HG02943 (cell line): ENCODE measurements around the gene RECQL.

ENCODE experiments used
- ATAC-seq: cut with Tn5 transposase; IDR thresholded peaks from one replicate; pipeline ENCODE4 v1.9.1; 2021; ENCODE audit warnings: mild to moderate bottlenecking, low read depth, moderate library complexity; ENCODE audit not compliant: unreplicated experiment

Gene RECQL, protein sequence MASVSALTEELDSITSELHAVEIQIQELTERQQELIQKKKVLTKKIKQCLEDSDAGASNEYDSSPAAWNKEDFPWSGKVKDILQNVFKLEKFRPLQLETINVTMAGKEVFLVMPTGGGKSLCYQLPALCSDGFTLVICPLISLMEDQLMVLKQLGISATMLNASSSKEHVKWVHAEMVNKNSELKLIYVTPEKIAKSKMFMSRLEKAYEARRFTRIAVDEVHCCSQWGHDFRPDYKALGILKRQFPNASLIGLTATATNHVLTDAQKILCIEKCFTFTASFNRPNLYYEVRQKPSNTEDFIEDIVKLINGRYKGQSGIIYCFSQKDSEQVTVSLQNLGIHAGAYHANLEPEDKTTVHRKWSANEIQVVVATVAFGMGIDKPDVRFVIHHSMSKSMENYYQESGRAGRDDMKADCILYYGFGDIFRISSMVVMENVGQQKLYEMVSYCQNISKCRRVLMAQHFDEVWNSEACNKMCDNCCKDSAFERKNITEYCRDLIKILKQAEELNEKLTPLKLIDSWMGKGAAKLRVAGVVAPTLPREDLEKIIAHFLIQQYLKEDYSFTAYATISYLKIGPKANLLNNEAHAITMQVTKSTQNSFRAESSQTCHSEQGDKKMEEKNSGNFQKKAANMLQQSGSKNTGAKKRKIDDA

DNA sequence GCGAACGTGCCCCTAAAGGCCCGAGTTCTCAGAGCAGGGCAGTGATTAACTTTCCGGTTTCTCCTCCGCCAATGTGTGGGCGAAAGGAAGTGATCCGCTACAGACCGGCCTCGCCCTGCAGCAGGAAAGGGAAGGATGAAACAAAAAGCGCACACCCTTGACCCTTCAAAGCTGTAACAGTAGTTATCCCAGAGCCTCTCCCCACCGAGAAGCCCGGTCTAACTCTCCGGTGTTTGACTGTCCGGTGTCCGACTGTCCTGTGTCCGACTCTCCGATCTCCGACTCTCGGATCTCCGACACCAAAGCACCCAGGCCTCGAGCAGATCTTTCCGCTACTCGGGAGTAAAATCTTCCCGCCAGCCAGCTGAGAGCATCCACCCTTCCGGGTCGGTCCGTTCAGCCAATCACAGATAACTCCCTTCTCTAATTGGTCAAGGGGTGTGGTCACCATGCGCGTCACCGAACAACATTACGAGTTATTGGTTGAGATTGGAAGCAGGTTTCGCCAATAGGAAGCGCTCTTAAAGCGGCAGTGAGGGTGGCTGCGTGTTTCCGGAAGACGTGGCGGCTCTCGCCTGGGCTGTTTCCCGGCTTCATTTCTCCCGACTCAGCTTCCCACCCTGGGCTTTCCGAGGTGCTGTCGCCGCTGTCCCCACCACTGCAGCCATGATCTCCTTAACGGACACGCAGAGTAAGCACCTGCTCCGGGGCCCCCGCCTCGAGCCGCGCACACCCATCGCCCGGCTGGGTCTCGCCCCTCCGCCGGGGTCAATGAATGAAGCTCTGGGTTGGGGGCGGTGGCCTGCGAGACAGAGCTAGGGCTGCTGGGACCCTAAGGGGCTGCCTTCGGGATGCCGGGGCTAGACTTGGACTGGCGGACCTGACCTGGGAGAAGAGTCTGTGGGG, at the start of gene RECQL, which contains the start of gene GOLT1B:
Gene RECQL (minus strand): TSS at position 378 of the 906 bp plus-strand sequence. CDS start 2,065 bp downstream, outside the sequence.
Gene GOLT1B (plus strand): TSS at position 532 of the 906 bp plus-strand sequence. CDS start 135 bp downstream, at position 667.
- peak; percentile 99 for ATAC-seq

DNA sequence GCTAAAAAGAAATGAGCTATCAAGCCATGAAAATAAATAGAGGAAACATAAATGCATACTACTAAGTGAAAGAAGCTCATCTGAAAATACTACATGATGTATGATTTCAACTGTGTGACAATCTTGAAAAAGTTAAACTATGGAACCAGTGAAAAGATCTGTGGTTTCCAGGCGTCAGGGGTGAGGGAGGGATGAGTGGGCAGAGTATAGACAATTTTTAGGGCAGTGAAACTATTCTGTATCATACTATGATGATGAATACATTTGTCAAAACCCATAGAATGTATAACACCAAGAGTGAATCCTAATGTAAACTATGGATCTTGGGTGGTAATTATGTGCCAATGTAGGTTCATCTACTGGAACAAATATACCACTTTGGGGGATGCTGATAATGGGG, 46.0 kb upstream of the RECQL start:
- ATAC-seq: no peak

DNA sequence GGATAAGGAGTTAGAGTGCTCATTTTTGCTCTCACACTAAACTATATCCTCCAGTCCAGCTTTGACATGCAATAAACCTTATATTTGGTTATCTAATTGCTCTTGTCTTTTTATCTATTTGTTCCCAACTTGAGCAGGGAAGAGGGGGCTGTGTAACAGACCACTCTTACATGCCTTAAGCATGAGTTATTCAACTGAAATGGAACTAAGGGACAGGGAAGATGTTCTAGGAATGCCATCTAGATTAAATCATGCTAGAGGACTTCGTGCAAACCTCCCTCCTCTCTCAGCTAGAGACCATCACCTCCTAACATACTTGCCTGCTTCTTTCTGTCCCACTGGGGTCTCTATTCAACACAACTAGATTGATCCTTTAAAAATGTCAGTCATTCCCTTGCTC, 45.3 kb upstream of the RECQL start:
- ATAC-seq: no peak

DNA sequence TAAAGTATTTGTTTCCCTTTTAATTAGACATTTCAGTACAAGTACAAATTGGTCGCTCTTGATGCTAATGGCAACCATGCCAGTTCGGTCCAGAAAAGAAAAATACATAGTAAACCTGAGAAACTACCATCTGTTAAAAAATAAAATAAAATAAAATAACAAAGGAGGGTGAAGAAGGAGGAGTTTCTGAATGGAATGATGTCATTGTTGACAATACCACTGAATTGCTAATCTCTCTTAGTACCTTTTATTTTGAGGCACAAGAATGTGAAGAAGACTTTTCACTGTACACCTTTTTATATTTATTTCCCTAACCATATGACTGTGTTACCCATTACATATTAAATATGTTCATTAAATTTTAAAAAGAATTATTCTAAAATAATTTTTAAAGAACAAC, 44.1 kb upstream of the RECQL start:
- no peak for ATAC-seq

DNA sequence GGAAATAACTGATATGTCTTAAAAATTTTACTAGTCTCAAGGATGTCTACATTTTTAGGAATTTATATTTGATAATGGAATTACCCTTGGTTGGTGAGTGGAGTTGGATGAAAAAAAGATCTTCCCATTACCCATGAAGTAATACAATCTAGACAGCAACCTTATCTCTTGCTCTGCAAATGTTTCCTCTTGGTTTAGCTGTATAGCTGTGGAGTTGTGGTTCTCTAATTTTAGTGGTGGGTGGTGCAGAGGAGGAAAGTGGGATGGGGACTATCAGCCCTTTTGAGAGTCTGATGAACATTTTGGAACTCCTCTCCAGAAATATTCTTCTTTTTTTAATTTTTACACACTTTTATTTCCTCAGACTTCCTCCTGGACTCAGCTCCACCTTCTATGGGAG, 41.7 kb upstream of the RECQL start:
- ATAC-seq: no peak

DNA sequence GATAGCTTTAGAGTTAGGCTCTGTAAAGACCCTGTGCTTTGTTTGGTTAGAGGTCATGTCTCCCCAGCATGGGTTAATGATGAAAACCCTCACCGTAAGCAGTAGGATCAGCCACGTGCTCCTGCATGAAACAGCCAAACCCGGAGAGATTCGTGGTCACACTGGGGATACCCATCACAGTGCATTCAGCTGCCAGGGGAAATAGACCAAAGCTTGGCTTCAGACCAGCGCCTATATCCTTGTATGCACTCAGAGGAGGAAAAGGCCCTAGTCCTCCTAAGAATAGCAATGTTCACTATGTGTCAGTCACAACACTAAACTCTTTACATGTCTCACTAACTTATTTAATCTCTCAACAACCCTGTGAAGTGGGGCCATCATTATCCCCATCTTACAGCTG, 41.0 kb upstream of the RECQL start:
- ATAC-seq: no peak

DNA sequence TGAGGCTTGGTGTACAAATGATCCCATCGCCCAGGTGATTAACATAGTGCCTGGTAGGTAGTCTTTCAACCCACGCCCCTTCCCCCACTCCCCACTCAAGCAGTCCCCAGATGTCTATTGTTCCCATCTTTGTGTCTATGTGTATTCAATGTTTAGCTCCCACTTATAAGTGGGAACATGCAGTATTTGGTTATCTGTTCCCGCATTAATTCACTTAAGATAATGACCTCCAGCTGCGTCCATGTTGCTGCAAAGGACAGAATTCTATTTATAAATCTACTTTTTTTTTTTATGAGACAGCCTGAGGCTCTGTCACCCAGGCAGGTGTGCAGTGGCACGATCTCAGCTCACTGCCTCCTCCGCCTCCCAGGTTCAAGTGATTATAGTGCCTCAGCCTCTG, 40.3 kb upstream of the RECQL start:
- ATAC-seq: no peak

DNA sequence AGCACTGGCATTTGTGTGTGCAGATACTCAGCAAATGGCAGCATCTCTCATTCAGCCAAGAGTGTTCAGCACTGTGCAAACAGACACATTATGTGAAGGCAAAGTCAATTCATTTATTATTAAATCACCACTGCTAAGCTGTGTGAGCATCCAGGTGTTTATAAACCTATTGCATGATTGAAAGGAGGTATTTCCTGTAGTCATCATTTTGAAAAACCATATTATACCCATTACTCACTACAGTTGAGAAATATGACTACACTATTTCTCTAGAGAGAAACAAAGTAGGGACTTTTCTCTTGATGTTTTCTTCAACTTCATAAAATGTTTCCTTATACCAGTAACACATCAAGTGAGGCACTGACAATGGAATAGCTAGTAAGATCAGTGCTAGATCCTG, 38.4 kb upstream of the RECQL start:
- ATAC-seq: no peak

DNA sequence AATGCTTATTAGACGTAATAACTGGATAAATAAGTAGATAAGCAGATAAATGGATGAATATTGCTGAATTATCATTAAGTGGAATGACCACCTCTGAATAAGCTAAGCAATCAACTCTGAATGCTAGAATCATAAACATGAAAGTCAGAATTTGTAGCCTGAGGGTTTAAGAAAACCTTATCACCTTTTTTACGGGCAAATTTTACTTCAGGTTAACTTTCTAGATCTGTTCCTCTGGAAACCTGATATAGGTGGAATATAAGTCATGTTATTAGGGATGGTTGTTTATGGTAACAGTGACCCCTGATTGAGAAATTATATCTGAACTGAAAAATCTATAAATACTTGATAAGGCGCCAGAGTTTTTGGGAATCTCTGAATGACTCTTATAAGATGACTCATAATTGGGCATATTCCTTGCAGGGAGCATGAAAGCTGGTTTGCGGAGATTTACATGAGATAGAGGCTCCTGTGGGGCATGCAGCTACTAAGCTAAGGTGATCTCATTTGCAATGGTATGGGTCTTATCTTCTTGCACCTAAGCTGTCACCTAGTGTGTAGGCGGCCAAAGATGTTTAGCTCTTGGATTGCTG, 36.7 kb upstream of the RECQL start:
- no peak for ATAC-seq

DNA sequence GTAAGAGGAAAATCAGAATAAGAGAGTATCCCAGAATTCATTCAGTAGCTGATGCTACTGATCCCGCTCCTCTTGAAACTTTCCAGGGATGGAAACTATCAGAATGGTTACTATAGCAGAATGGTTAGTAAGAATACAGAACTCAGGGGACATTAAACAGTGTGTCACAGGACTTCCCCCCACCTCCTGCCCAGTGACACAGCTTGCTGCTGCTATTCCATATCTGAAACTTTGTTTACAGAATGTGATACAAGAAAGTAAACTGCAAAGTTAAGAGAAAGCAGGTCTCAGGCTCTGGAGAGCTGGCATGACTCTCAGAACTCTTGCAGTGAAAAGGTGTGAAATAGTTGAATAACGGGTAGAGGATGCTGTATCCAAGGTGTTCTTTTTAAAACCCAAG, 28.0 kb upstream of the RECQL start:
- ATAC-seq: no peak

DNA sequence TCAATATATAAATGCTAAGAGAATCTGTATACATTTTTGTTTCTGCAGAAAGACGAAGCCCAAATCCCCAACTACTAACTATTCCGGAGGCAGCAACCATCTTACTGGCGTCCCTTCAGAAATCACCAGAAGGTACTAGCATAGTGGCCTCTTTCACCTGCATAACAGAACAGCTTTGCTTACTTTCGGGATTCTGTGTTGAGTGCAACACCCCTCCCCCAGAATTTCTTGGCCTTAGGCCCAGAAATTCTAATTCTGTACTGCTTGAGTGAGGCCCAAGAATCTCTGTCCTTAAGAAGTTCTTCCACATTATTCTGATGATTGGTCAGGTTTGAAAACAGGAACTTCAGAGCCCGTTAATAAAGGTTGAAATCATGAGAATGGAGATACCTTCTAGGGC, 27.5 kb upstream of the RECQL start:
- ATAC-seq: no peak

DNA sequence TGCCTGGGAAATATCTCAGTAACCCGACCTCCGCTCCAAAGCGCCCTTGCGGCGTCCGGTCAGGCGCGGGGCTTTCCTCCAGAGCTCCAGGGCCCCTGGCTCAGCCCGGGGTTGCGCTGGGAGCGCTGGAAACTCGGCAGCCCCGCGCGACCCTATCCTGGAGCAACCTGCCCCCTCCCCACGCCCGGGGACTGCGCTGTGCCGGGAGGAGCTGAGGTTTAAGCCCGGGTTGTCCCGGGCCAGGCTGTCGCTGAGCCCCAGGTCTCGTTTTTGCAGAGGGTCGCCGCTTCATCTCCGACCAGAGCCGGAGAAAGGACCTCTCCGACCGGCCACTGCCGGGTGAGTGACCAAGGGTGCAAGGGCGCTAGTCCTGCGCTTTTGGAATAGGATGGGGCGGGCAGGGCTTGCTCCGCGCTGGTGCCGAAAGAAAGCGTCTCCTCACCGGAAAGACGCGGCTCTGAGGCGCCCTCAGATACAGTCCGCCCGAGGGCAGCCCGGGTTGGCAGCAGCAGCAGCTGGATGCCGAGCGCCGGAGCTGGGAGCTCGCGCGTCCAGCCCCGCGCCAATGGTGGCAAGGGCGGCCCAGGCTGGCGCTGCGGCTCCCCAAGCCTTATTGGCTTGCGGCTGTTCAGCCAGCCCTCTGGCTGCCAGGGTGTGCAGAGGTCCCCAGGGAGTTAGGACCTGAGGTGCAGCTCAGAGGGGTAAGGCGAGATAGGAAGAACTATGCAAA, 26.2 kb upstream of the RECQL start:
- ATAC-seq: peak; percentile 96

DNA sequence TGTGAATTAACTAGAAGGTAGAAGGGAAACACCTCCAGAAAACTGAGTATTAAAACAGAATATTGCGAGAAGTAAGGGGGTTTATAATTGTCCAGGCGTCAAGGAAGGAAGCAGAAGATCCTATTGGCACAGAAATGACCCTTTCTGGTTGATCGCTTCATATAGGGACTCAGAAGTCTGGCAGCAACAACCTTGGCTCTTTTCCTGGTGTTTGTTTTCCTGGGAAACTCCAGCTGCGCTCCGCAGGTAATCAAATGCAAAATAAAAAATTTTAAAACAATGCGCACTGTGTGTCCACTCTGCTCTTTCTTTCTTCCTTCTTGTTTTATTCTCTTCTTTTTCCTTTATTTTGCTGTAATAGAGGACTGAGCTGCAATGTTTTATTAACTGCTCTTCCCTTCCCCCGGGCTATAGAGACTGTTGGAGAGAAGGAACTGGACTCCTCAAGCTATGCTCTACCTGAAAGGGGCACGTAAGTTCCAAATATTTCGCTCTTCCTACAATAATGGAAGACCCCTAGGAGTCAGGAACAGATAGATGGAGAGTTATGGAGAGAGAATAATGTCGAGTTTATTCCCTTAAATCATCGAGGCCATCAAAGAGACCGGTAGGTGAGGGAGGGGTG, 25.4 kb upstream of the RECQL start:
- ATAC-seq: no peak

DNA sequence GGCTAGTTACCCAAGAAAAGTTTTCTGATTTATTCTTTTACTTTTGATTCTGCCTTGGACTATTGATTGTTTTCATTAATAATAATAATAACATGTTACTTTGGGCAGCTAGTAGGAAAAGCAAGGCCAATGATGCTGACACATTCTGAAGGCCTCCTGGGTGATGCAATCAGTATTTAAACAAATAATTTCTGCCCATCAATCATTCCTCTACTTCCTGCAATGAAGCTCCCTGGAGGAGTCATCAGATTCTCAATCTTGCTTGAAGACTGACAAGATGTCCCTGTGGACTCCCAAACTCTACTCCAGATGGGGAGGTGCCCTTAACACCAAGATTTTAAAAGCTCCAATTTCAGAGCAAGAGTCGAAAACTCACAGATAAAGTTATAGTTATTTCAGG, 24.6 kb upstream of the RECQL start, which contains the start of gene SPX:
Gene SPX (plus strand): TSS at position 244 of the 400 bp plus-strand sequence. CDS start 177 bp downstream, outside the sequence.
- no peak for ATAC-seq

DNA sequence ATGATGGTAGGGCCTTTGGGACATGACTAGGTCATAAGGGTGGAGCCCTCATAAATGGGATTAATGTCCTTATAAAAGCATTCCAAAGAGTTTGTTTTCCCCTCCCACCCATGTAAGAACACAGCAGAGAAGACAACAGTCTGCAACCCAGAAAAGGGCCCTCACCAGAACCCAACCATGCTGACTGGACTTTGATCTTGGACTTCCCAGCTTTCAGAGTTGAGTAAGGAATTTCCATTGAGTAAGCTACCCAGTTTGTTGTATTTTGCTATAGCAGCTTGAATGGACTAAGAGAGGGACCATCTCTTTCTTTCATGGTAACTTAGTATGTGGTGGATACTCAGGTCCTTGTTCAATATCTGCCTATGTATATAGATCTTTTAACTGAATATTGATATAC, 21.7 kb upstream of the RECQL start:
- ATAC-seq: no peak

DNA sequence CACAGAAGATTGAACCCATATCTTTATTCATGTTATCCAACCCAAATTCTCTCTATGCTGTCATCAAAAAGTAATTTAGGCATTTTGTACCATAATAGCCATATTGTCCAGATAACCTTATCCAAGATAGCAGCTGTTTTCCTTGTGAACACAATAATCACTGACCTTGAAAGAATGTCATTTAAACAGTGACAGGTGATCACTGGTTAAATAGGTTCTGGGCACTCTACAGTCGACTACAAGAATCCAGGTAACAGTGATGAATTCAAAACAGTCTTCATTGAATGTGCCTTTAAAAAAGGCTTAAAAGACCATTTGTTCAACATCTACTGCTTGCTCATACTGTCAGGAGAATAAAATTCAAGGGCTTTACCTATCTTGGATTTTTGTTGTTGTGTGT, 20.1 kb upstream of the RECQL start:
- no peak for ATAC-seq

DNA sequence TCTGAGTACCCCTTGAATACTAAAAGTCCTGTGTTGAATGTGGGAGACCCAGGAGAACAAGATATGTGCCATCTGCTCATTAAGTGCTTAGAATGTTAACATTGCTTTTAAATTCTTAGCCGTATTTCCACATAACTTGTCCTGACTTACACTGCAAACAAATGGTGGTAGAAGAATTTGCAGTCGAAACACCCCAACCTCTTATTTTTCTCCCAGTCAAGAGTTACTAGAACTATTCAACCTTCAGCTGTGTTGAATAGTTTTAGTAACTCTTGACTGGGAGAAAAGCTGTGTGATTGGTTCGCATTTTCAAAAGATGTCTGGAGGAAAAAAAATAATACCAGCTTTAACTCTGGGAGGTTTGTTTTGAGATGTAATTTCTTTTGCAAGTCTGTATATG, 17.0 kb upstream of the RECQL start:
- no peak for ATAC-seq

DNA sequence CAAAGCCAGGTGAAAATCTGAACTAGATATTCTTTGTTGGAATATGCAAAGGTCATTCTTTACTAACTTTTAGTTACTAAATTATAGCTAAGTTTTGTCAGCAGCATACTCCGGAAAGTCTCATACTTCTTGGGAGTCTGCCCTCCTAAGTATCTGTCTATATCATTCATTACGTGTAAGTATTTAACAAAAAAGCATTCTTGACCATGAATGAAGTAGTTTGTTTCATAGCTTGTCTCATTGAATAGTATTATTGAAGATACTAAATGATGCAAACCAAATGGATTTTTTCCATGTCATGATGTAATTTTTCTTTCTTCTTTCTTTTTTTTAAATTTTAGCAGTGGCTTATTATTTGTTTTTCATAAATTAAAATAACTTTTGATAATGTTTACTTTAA, 14.8 kb upstream of the RECQL start:
- no peak for ATAC-seq

DNA sequence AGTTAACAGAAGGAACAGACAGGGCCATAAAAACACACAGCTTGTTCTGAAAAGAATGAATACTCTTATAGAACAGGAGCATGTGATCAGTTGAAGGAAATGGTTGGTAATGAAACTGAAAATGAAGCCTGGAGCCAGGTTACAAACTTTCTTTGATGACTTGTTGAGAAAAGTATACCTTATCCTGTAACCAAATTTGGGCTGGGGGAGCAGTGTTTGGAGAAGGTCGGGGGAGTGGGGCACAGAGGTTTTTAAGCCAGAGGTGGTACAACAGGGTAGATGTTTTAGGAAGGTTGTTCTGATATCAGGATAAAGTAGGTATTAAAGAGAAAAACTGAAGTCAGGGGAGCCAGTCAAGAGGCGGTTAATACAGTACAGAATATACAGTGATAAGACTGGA, 8.3 kb upstream of the RECQL start:
- ATAC-seq: peak; percentile 84
